Mesendoderm (in vitro differentiated cells): ENCODE data around the gene KCNJ11.
"Not testable (repeated sequence)": the region's sequence is repeated elsewhere in the genome, so short reads cannot be mapped to it uniquely, and the experiment has no call there.

Experiments
- DNase-seq: peaks from one replicate; pipeline ENCODE4 v3.0.0; 2013
- H2AK5ac ChIP-seq: 2 replicates; pipeline ENCODE4 v1.6.1; 2013; ENCODE audit warnings: low read length, inconsistent platforms
- H2BK120ac ChIP-seq: 2 replicates; pipeline ENCODE4 v1.6.1; 2013; ENCODE audit warnings: low read depth, mild to moderate bottlenecking, low read length, moderate library complexity, mixed read lengths
- H2BK15ac ChIP-seq: replicated peaks from 2 replicates; pipeline ENCODE4 v1.6.1; 2013; ENCODE audit warnings: low read depth, mild to moderate bottlenecking, moderate library complexity
- H2BK5ac ChIP-seq: 2 replicates; pipeline ENCODE4 v1.6.1; 2013; ENCODE audit warnings: low read length, inconsistent platforms
- H3K18ac ChIP-seq: 2 replicates; pipeline ENCODE4 v1.6.1; 2013; ENCODE audit warnings: mild to moderate bottlenecking, low read length, mixed read lengths
- H3K23ac ChIP-seq: one replicate; pipeline ENCODE4 v1.6.1; 2013; ENCODE audit warnings: low read length
- H3K27ac ChIP-seq: 2 replicates; pipeline ENCODE4 v1.5.1; 2013; ENCODE audit warnings: low read depth, mild to moderate bottlenecking, inconsistent platforms, low read length, moderate library complexity
- H3K27me3 ChIP-seq: 2 replicates; pipeline ENCODE4 v1.6.1; 2013; ENCODE audit warnings: low read length, control low read depth, mild to moderate bottlenecking, inconsistent platforms; ENCODE audit not compliant: insufficient read depth, poor library complexity
- H3K36me3 ChIP-seq: 2 replicates; pipeline ENCODE4 v1.6.1; 2013; ENCODE audit warnings: low read length, inconsistent platforms; ENCODE audit not compliant: control insufficient read depth, insufficient read depth
- H3K4ac ChIP-seq: one replicate; pipeline ENCODE4 v1.6.1; 2013; ENCODE audit warnings: low read depth, mild to moderate bottlenecking, low read length, moderate library complexity
- H3K4me1 ChIP-seq: 2 replicates; pipeline ENCODE4 v1.6.1; 2013; ENCODE audit warnings: low read depth, low read length, inconsistent platforms; ENCODE audit not compliant: control insufficient read depth
- H3K4me2 ChIP-seq: 2 replicates; pipeline ENCODE4 v1.6.1; 2013; ENCODE audit warnings: low read length
- H3K4me3 ChIP-seq: 2 replicates; pipeline ENCODE4 v1.5.1; 2013; ENCODE audit warnings: mild to moderate bottlenecking, low read length
- H3K56ac ChIP-seq: one replicate; pipeline ENCODE4 v1.6.1; 2013; ENCODE audit warnings: low read length
- H3K79me1 ChIP-seq: 2 replicates; pipeline ENCODE4 v1.6.1; 2013; ENCODE audit warnings: low read length, inconsistent platforms
- H3K79me2 ChIP-seq: 2 replicates; pipeline ENCODE4 v1.6.1; 2013; ENCODE audit warnings: mild to moderate bottlenecking, low read length; ENCODE audit not compliant: control insufficient read depth, insufficient read depth
- H3K9ac ChIP-seq: 2 replicates; pipeline ENCODE4 v1.6.1; 2013; ENCODE audit warnings: low read length, inconsistent platforms
- H4K5ac ChIP-seq: one replicate; pipeline ENCODE4 v1.6.1; 2013; ENCODE audit warnings: low read length
- H4K8ac ChIP-seq: one replicate; pipeline ENCODE4 v1.6.1; 2013; ENCODE audit warnings: low read depth, mild to moderate bottlenecking, control low read depth, low read length, moderate library complexity
- WGBS: extraction: QIAGEN DNeasy Blood & Tissue Kit; methylation state at CpG from one replicate; pipeline ENCODE4 v1.1.7; 2013; ENCODE audit warnings: low lambda C conversion rate, missing lambda C conversion rate; ENCODE audit not compliant: insufficient coverage; ENCODE audit errors: extremely low coverage; 5-methylcytosine and 5-hydroxymethylcytosine counted together

KCNJ11 gene

GRCh38 chr11:17428925-17429324, 40.5 kb upstream of the KCNJ11 start:
- Histone ChIP-seq H2BK5ac (no peak overlapping the region), H3K18ac (no peak overlapping the region), H3K23ac (no peak overlapping the region), H3K4me1 (no peaks in the 10 kb centered on the region), H4K8ac (no peak overlapping the region), H2BK15ac (no peak overlapping the region), H3K4ac (no peak overlapping the region), H3K4me3 (no peak overlapping the region), H3K27ac (no peak overlapping the region), H3K79me1 (no peaks in the 10 kb centered on the region), H3K27me3 (no peaks in the 10 kb centered on the region), H2AK5ac (no peak overlapping the region), H3K9ac (no peak overlapping the region), H3K36me3 (no peaks in the 10 kb centered on the region), H3K4me2 (no peak overlapping the region), H3K79me2 (no peaks in the 10 kb centered on the region), H2BK120ac (no peak overlapping the region), H3K56ac (no peak overlapping the region), H4K5ac (no peak overlapping the region)
- DNase-seq = no peak
- WGBS = no CpG with 5 or more reads among the region's 3 CpGs

- Histone ChIP-seq H3K36me3 (no peaks in the 10 kb centered on the region), H3K4me3 (no peak overlapping the region), H2AK5ac (no peak overlapping the region), H3K4me2 (no peak overlapping the region), H2BK120ac (no peak overlapping the region), H3K18ac (no peak overlapping the region), H3K4ac (no peak overlapping the region), H3K56ac (no peak overlapping the region), H3K79me2 (no peaks in the 10 kb centered on the region), H3K9ac (no peak overlapping the region), H3K23ac (no peak overlapping the region), H3K27me3 (no peaks in the 10 kb centered on the region), H4K8ac (no peak overlapping the region), H2BK15ac (no peak overlapping the region), H3K79me1 (no peaks in the 10 kb centered on the region), H3K27ac (no peak overlapping the region), H2BK5ac (no peak overlapping the region), H4K5ac (no peak overlapping the region), H3K4me1 (no peaks in the 10 kb centered on the region)
- DNase-seq = no peak
- WGBS = no CpG with 5 or more reads among the region's 11 CpGs
Observed at GRCh38 chr11:17428261-17428660, 39.8 kb upstream of the KCNJ11 start.

DNA sequence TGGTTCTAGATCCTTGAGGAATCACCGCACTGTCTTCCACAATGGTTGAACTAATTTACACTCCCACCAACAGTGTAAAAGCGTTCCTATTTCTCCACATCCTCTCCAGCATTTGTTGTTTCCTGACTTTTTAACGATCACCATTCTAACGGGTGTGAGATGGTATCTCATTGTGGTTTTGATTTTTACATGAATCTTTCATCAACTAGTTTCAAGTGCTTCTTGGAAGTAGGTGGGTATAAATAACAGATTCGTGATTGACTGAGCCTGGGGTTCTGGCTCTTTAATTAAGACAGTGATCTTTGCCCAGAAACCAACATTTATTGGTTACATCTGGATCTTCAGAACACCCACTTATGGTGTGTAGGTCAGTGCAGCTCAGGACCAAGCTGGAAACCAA, 37.8 kb upstream of the KCNJ11 start:
- H3K27me3 ChIP-seq, H4K5ac ChIP-seq: not testable (repeated sequence)
- WGBS = no CpG with 5 or more reads among the region's 5 CpGs

DNA sequence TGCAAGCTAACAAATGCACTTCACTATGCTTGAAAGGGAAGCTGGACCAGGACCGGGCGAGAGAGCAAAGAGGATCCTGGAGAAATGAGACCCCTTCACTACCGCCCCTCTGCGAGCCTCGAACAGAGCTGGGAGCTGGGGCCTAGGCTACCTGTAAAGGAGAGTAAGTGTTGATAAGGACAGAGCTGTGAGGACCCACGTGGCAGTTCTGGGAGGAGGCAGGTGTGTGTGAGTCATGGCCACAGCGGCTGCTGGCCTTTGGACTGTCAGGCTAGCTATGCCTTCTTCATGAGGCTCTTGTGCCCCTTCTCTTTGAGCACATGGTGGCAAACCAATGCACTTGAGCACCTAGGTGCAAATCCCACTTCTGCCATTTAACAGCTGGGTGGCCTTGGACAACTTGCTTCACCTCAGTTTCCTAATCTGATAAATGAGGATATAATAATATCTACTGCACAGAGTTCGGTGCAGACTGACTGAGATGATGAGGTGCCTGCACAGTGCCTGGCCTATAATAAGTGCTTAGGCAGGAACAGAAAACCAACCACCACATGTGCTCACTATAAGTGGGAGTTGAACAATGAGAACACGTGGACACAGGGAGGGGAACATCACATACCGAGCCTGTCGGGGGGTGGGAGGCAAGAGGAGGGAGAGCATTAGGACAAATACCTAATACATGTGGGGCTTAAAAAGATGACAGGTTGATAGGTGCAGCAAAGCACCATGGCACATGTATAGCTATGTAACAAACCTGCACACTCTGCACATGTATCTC, 35.3 kb upstream of the KCNJ11 start:
- no peaks in the 10 kb centered on the region for H3K4me1 ChIP-seq
- no peak overlapping the region for H3K9ac ChIP-seq
- H3K27me3 ChIP-seq = no peaks in the 10 kb centered on the region
- H3K23ac ChIP-seq = no peak overlapping the region
- no peak overlapping the region for H4K8ac ChIP-seq
- H4K5ac ChIP-seq = no peak overlapping the region
- H3K4ac ChIP-seq = no peak overlapping the region
- no peak overlapping the region for H3K4me3 ChIP-seq
- no peaks in the 10 kb centered on the region for H3K79me1 ChIP-seq
- H2BK15ac ChIP-seq = no peak overlapping the region
- no peak overlapping the region for H2BK120ac ChIP-seq
- H3K36me3 ChIP-seq = no peaks in the 10 kb centered on the region
- no peak overlapping the region for H3K18ac ChIP-seq
- no peak overlapping the region for H2AK5ac ChIP-seq
- no CpG with 5 or more reads among the region's 11 CpGs for WGBS
- H2BK5ac ChIP-seq = no peak overlapping the region
- H3K56ac ChIP-seq = no peak overlapping the region
- H3K79me2 ChIP-seq = no peaks in the 10 kb centered on the region
- DNase-seq = no peak
- H3K4me2 ChIP-seq = no peak overlapping the region
- no peak overlapping the region for H3K27ac ChIP-seq

More for the DNA sequence above, 37.8 kb upstream of the KCNJ11 start:
- not testable (repeated sequence) for H2AK5ac ChIP-seq, H3K4me3 ChIP-seq, H3K4me2 ChIP-seq, H4K8ac ChIP-seq, H3K9ac ChIP-seq, H3K4me1 ChIP-seq, H3K56ac ChIP-seq, DNase-seq, H3K18ac ChIP-seq, H3K79me1 ChIP-seq, H2BK5ac ChIP-seq, H3K79me2 ChIP-seq, H3K4ac ChIP-seq, H3K27ac ChIP-seq, H2BK120ac ChIP-seq, H2BK15ac ChIP-seq, H3K36me3 ChIP-seq, H3K23ac ChIP-seq

- no peak overlapping the region for H3K27ac ChIP-seq
- H2BK120ac ChIP-seq = no peak overlapping the region
- H3K4me2 ChIP-seq = no peak overlapping the region
- H2AK5ac ChIP-seq = no peak overlapping the region
- no CpG with 5 or more reads among the region's 4 CpGs for WGBS
- H4K5ac ChIP-seq = no peak overlapping the region
- H3K23ac ChIP-seq = no peak overlapping the region
- no peak overlapping the region for H3K56ac ChIP-seq
- H3K9ac ChIP-seq = no peak overlapping the region
- no peak overlapping the region for H3K18ac ChIP-seq
- H3K79me2 ChIP-seq = no peaks in the 10 kb centered on the region
- no peaks in the 10 kb centered on the region for H3K4me1 ChIP-seq
- H3K79me1 ChIP-seq = no peaks in the 10 kb centered on the region
- no peaks in the 10 kb centered on the region for H3K36me3 ChIP-seq
- H4K8ac ChIP-seq = no peak overlapping the region
- H3K4me3 ChIP-seq = no peak overlapping the region
- no peak for DNase-seq
- no peaks in the 10 kb centered on the region for H3K27me3 ChIP-seq
- no peak overlapping the region for H2BK5ac ChIP-seq
- no peak overlapping the region for H2BK15ac ChIP-seq
- H3K4ac ChIP-seq = no peak overlapping the region
Observed at GRCh38 chr11:17421781-17422180, 33.3 kb upstream of the KCNJ11 start.
